ENCODE results near the gene PRCD. TPM values are rescaled to one million over a fixed set of nuclear protein-coding genes. Genes with fewer than 3 reads are reported as not detected.

Gene PRCD, protein sequence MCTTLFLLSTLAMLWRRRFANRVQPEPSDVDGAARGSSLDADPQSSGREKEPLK
- total RNA-seq, result 1 to 10 TPM in 2 of 4 donors, under 1 TPM in 1, not detected in 1; 0.73 to 2.5 (median 1.4) TPM

DNA sequence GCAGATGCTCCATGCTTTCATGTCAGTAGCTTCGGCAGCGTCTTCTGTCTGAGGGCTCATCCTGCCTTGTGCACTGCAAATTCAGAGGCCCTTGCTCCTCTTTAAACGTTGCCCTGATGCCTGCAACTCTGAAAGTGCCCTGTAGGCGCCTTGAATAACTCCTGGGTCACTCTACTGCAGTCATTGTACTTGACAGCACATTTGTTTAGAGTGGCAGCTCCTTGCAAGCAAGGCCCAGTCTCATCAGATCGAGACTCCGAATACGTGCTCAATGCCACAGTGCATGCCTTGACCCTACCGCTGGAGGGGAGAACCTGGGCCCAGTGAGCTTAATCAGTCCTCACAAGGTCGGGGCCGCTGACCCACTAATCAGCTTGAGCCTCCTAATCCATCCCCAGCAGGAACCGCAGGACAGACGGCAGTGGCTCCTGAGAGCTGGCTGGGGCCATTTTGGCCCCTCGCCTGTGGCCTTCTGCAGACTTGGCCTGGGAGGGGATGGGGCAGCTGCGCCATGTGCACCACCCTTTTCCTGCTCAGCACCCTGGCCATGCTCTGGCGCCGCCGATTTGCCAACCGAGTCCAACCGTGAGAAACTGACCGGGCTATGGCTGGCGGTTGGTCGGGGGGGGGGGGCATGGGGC is at the start of gene PRCD:
Gene PRCD, plus strand, starts transcription at position 414 of the 641 bp plus-strand sequence. Its CDS starts 98 bp downstream, at position 512.
- 62 to 72% methylated on average over 4 to 6 of the region's 22 CpGs for WGBS, 2 donors
- peak within 1 kb of the TSS in 3 of 4 donors; percentile 38 to 67 (median 54) for H3K4me3 ChIP-seq
- intact Hi-C loops (cut with DNase I), result no loop called here
- H3K36me3 ChIP-seq, result no peaks in the 10 kb centered on the region
- H3K27me3 ChIP-seq, result peaks cover 0 to 56% (median 3%) of the 10 kb centered on the region in 4 donors
- DNase-seq, result no peak
- no peaks in the 10 kb centered on the region for H3K9me3 ChIP-seq
- peak within 1 kb of the TSS; percentile 63 to 87 (median 82) for H3K27ac ChIP-seq
- H3K4me1 ChIP-seq, result peaks cover 16 to 97% (median 16%) of the 10 kb centered on the region in 3 donors
- TF ChIP-seq, protein P1, sequence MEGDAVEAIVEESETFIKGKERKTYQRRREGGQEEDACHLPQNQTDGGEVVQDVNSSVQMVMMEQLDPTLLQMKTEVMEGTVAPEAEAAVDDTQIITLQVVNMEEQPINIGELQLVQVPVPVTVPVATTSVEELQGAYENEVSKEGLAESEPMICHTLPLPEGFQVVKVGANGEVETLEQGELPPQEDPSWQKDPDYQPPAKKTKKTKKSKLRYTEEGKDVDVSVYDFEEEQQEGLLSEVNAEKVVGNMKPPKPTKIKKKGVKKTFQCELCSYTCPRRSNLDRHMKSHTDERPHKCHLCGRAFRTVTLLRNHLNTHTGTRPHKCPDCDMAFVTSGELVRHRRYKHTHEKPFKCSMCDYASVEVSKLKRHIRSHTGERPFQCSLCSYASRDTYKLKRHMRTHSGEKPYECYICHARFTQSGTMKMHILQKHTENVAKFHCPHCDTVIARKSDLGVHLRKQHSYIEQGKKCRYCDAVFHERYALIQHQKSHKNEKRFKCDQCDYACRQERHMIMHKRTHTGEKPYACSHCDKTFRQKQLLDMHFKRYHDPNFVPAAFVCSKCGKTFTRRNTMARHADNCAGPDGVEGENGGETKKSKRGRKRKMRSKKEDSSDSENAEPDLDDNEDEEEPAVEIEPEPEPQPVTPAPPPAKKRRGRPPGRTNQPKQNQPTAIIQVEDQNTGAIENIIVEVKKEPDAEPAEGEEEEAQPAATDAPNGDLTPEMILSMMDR (IDR thresholded peaks at IDR 0.05), result peak in 1 of 6 experiments; percentile 19
- no peak for TF ChIP-seq POLR2A (IDR thresholded peaks at IDR 0.05)

DNA sequence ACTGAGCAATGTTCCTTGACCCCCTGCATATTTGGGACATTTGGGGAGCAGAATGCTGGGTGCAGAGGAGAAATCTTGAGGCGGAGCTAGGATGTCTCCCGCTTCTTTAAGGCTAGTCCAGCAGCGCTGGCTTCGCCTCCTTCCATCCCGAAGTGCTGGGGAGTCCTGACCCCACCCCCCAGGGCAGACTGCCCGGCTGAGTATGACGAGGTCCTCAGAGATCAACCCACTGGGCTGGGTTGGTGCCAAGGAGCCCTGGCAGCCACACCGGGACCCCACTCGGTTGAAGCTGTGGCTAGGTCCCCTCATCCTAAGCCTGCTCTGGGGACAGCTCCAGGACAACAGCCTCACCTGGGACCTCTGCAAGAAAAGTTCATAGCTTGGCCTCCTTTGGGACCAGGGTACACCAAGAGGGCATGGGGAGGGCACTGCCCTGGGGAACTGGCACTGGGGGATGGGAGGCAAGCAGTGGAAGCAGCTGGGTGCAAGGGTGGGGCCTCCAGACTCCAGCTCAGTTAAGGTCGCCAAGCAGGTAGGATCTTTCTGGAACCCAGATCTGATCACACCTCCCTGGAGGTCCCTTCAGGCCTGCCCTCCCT is 49.6 kb upstream of the PRCD start:
- intact Hi-C loops (cut with DNase I), result no loop called here
- no peaks in the 10 kb centered on the region for H3K9me3 ChIP-seq
- H3K36me3 ChIP-seq, result peaks cover 0 to 17% (median 0%) of the 10 kb centered on the region in 3 donors
- DNase-seq, result no peak
- no peak overlapping the region for H3K4me3 ChIP-seq
- H3K27ac ChIP-seq, result peak overlapping the region; percentile 75 to 90 (median 85)
- WGBS, 2 donors, result 93% methylated on average over 3 of the region's 10 CpGs; no CpG with 5 or more reads in 1 of the 2 donors
- peaks cover 37 to 63% (median 39%) of the 10 kb centered on the region in 3 donors for H3K4me1 ChIP-seq
- TF ChIP-seq POLR2A (IDR thresholded peaks at IDR 0.05), result no peak
- TF ChIP-seq, protein P1 (IDR thresholded peaks at IDR 0.05), result no peak
- H3K27me3 ChIP-seq, result no peaks in the 10 kb centered on the region

DNA sequence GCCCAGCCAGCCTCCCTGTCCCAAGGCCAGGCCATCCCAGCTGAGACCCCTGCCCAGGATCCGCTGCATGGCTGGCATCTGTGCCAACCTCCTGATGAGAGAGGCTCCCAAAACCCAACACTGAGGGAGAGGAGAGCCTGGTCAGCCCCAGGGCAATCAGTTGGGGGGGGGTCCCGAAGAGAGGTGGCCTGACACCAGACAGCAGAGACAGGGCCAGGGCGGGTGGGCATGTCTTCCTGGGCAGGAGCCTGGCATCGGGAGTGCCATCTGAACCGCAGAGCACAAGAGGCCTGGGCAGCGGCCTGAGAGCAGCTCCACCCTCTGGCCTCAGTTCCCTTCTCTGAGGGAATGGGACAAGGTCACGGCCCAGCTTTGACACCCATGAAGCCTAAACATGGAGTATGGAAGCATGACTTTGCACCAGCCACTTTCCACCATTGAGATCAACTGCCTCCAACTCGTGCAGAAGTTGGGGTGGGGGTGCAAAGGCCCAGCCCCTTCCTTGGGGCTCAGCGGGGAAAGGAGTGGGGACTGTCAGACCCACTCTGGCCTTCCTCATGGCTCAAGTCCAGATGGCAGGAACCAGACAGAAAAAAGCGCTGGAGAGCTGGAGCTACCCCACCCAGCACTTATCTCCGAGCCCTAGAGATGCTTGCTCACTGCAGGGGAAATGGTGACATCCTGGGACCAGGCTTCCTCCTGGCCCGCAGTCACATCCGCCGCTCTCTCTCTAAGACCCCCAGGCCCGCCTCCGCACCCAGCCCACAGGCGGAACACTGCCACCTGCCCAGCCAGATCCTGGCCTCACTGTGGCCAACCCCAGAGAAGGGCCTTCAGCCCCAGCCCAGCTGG is 48.3 kb upstream of the PRCD start:
- Histone ChIP-seq H3K4me1 (peaks cover 37 to 69% (median 39%) of the 10 kb centered on the region in 3 donors), H3K4me3 (no peak overlapping the region), H3K27ac (peak overlapping the region; percentile 75 to 90 (median 85)), H3K9me3 (no peaks in the 10 kb centered on the region), H3K27me3 (no peaks in the 10 kb centered on the region), H3K36me3 (peaks cover 0 to 16% (median 0%) of the 10 kb centered on the region in 3 donors)
- 80 to 86% methylated on average over 6 to 8 of the region's 17 CpGs for WGBS, 2 donors
- intact Hi-C loops (cut with DNase I), result no loop called here
- TF ChIP-seq, protein P1 (IDR thresholded peaks at IDR 0.05), result no peak
- TF ChIP-seq POLR2A (IDR thresholded peaks at IDR 0.05), result no peak
- DNase-seq, result no peak

DNA sequence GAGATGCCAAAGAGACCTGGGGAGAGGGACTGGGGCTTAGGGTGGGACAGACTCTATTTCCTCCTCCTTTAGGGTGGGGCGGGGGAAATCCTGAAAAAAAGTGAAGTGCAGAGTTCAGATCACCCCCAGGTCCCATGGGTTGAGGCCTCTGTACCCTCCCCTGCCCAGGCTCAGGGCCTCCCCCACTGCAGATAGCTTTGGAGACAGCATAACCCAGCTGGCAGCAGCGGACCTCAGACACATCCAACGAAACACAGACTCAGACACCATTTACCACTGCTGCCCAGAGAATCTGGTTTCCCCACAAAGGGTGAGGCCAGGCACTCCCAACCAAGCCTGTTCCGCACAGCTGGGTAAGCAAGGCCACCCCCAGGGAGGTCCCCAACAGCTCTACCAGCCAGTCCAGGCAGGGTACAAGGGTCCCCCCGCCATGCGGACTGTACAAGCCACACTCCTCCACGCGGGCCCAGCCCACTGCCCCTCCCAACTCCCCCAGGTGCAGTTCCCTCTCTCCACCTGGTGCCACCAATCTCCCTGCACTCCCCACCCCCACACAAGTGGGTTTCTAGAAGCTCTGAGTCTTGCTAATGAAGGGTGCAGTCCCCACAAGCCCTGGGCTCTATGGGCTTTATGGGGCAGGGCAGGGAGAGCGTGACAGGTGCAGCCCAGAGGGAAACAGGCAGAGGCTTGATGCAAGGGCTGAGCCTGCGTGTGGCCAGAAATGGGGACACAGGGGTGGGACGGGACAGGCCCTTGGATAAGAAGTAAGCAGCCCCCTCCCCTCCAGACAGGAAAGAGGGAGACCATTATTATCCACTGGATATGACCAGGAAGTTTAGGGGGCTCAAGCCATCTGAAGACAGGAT is 47.5 kb upstream of the PRCD start:
- H3K4me3 ChIP-seq, result peak overlapping the region in 3 of 4 donors; percentile 11 to 46 (median 12)

More for the DNA sequence above, 47.5 kb upstream of the PRCD start:
- H3K27ac ChIP-seq, result peak overlapping the region; percentile 75 to 90 (median 85)
- WGBS, 2 donors, result 47 to 62% methylated on average over 3 to 6 of the region's 11 CpGs
- H3K36me3 ChIP-seq, result peaks cover 0 to 10% (median 0%) of the 10 kb centered on the region in 3 donors
- no peaks in the 10 kb centered on the region for H3K9me3 ChIP-seq
- peaks cover 37 to 78% (median 40%) of the 10 kb centered on the region in 3 donors for H3K4me1 ChIP-seq
- TF ChIP-seq, protein P1 (IDR thresholded peaks at IDR 0.05), result no peak
- no peak for TF ChIP-seq POLR2A (IDR thresholded peaks at IDR 0.05)
- DNase-seq, result no peak
- no peaks in the 10 kb centered on the region for H3K27me3 ChIP-seq
- intact Hi-C loops (cut with DNase I), result no loop called here

Measured in esophagus squamous epithelium (tissue), 5 donors.